HCT116 (cell line): ENCODE data around the gene BIK. TPM values are rescaled to one million over a fixed set of nuclear protein-coding genes. Genes with fewer than 3 reads are reported as not detected.
A peak's percentile ranks its signal among the peaks of the same experiment; 100 is the strongest.

Experiments
- ATAC-seq: fragments of 200-7000 bp; cut with Tn5 transposase; 2 replicates; pipeline ENCODE4 v1.9.1; 2020; ENCODE audit warnings: mild to moderate bottlenecking, moderate library complexity
- BruUV-seq: library from RNA; stranded (reverse); fragments of 400-500 nt; replicated peaks from 2 replicates; lab custom pipeline; 2021; lab: Mats Ljungman, UMichigan
- CTCF ChIA-PET: fragments of 300-600 bp; sonication (Branson Sonifier 250); formaldehyde crosslinking; loops from one replicate; lab custom pipeline; 2021; ENCODE audit warnings: antibody characterized with exemption; lab: Charles Lee
- POLR2A ChIA-PET: fragments of 300-600, 350-600 bp; sonication (Branson Sonifier 250); formaldehyde crosslinking; loops from one replicate; lab custom pipeline; 2021; ENCODE audit warnings: antibody characterized with exemption; lab: Charles Lee
- RAD21 ChIA-PET, 2 experiments: fragments of 300-600 bp; sonication (Branson Sonifier 250); formaldehyde crosslinking; loops; one replicate each; lab custom pipeline; 2023; ENCODE audit warnings: low total read pairs in 2 of 2; ENCODE audit not compliant: uncharacterized antibody in 2 of 2, unreplicated experiment in 2 of 2, low non-redundant PET in 1 of 2; lab: Charles Lee
- DNase-seq: peaks from one replicate; pipeline ENCODE4 v3.0.0-alpha.2; 2010; ENCODE audit warnings: low read depth, low spot score
- H2AFZ ChIP-seq: fragments of 200-600 bp; shearing (Covaris generic), sonication (generic); 2 replicates; pipeline ENCODE4 v1.6.1; 2017; ENCODE audit warnings: low read depth, mixed run types, mixed read lengths, antibody characterized with exemption, low read length; ENCODE audit not compliant: poor library complexity, severe bottlenecking
- H3K27ac ChIP-seq: 2 replicates; pipeline ENCODE4 v1.5.1; 2012; ENCODE audit warnings: low read depth, low read length
- H3K27me3 ChIP-seq: fragments of 200-600 bp; sonication (generic); 2 replicates; pipeline ENCODE4 v1.6.1; 2016; ENCODE audit warnings: mixed run types, low read length, mixed read lengths; ENCODE audit not compliant: insufficient read depth
- H3K36me3 ChIP-seq, 2 experiments: fragments of 200-500 bp in 1 of 2; fragments of 200-600 bp in 1 of 2; sonication (Bioruptor generic) in 1 of 2; sonication (generic) in 1 of 2; 2 replicates each; pipeline versions ENCODE4 v1.5.1 to v1.6.1; 2014 to 2016; ENCODE audit warnings: low read length in 2 of 2, inconsistent platforms in 1 of 2, mixed read lengths in 1 of 2, mixed run types in 1 of 2; ENCODE audit not compliant: insufficient read depth in 2 of 2, control insufficient read depth in 1 of 2
- H3K4me1 ChIP-seq, 2 experiments: fragments of 200-600 bp in 1 of 2; sonication (generic) in 1 of 2; 2 replicates each; pipeline versions ENCODE4 v1.5.1 to v1.6.1; 2012 to 2017; ENCODE audit warnings: low read length in 2 of 2, inconsistent platforms in 1 of 2, mild to moderate bottlenecking in 1 of 2, mixed read lengths in 1 of 2, mixed run types in 1 of 2, moderate library complexity in 1 of 2; ENCODE audit not compliant: insufficient read depth in 2 of 2, control insufficient read depth in 1 of 2
- H3K4me2 ChIP-seq: fragments of 200-600 bp; sonication (generic); 2 replicates; pipeline ENCODE4 v1.6.1; 2017; ENCODE audit warnings: mixed run types, low read length, mixed read lengths
- H3K4me3 ChIP-seq, 2 experiments: fragments of 200-600 bp in 1 of 2; sonication (generic) in 1 of 2; replicated peaks in 1 of 2; 2 replicates each; pipeline ENCODE4 v1.5.1; 2011 to 2016; ENCODE audit warnings: low read length in 2 of 2, control low read depth in 1 of 2, low read depth in 1 of 2, mild to moderate bottlenecking in 1 of 2, mixed read lengths in 1 of 2, mixed run types in 1 of 2
- H3K79me2 ChIP-seq: fragments of 200-600 bp; sonication (generic); 2 replicates; pipeline ENCODE4 v1.6.1; 2017; ENCODE audit warnings: mild to moderate bottlenecking, mixed run types, low read length, moderate library complexity, mixed read lengths; ENCODE audit not compliant: insufficient read depth
- H3K9ac ChIP-seq: fragments of 200-600 bp; sonication (generic); 2 replicates; pipeline ENCODE4 v1.6.1; 2016; ENCODE audit warnings: low read length, mixed read lengths
- H3K9me2 ChIP-seq: fragments of 200-600 bp; sonication (generic), shearing (Covaris generic); 2 replicates; pipeline ENCODE4 v1.6.1; 2017; ENCODE audit warnings: mixed run types, mild to moderate bottlenecking, moderate library complexity; ENCODE audit not compliant: insufficient read depth
- H3K9me3 ChIP-seq, 2 experiments: fragments of 200-500 bp in 1 of 2; fragments of 200-600 bp in 1 of 2; sonication (Bioruptor generic) in 1 of 2; sonication (generic) in 1 of 2; 2 replicates each; pipeline ENCODE4 v1.6.1; 2014 to 2017; ENCODE audit warnings: low read length in 2 of 2, mixed read lengths in 2 of 2, inconsistent platforms in 1 of 2, low read depth in 1 of 2, mild to moderate bottlenecking in 1 of 2, mixed run types in 1 of 2, moderate library complexity in 1 of 2; ENCODE audit not compliant: control insufficient read depth in 1 of 2, insufficient read depth in 1 of 2
- H4K20me1 ChIP-seq: fragments of 200-600 bp; sonication (generic), shearing (Covaris generic); 2 replicates; pipeline ENCODE4 v1.6.1; 2017; ENCODE audit warnings: mixed run types, mild to moderate bottlenecking, moderate library complexity; ENCODE audit not compliant: insufficient read depth
- CBX3 ChIP-seq: IDR thresholded peaks from 2 replicates; pipeline ENCODE4 v1.6.1; 2012; ENCODE audit warnings: low read depth
- EGR1 ChIP-seq: IDR thresholded peaks from 2 replicates; pipeline ENCODE4 v1.6.1; 2012; ENCODE audit warnings: low read depth
- ELF1 ChIP-seq: IDR thresholded peaks from 2 replicates; pipeline ENCODE4 v1.6.1; 2012; ENCODE audit warnings: low read depth, borderline replicate concordance
- EZH2phosphoT487 ChIP-seq: fragments of 200-600 bp; IDR thresholded peaks from 2 replicates; pipeline ENCODE4 v1.6.1; 2018; ENCODE audit warnings: antibody characterized with exemption, borderline replicate concordance
- POLR2AphosphoS5 ChIP-seq: IDR thresholded peaks from 2 replicates; pipeline ENCODE4 v1.6.1; 2011; ENCODE audit warnings: mild to moderate bottlenecking, low read depth, low read length, moderate library complexity
- SP1 ChIP-seq: IDR thresholded peaks from 2 replicates; pipeline ENCODE4 v1.6.1; 2012; ENCODE audit warnings: low read depth
- TCF7L2 ChIP-seq: IDR thresholded peaks from 2 replicates; pipeline ENCODE4 v1.7.0; 2011; ENCODE audit warnings: borderline replicate concordance, inconsistent platforms; ENCODE audit not compliant: insufficient read depth, insufficient read length; ENCODE audit errors: extremely low read depth
- ZBTB33 ChIP-seq: IDR thresholded peaks from 2 replicates; pipeline ENCODE4 v1.6.1; 2011; ENCODE audit warnings: mild to moderate bottlenecking, low read length, moderate library complexity; ENCODE audit not compliant: insufficient replicate concordance; ENCODE audit errors: extremely low read depth
- intact Hi-C: fragments of 100-400 bp; cut with micrococcal nuclease; formaldehyde crosslinking; loops from 2 replicates; pipeline ENCODE4 v1.10.0; 2022
- total RNA-seq: library from RNA; stranded (reverse); gene quantifications from one replicate; pipeline ENCODE4 v1.2.1, GENCODE V29; 2021; ENCODE audit not compliant: unreplicated experiment

BIK gene
- total RNA-seq, 1 experiment from 2014 or later: 31.0 TPM

- TF ChIP-seq ELF1 (no peak), POLR2AphosphoS5 (no peak), TCF7L2 (no peak), EZH2phosphoT487 (no peak), ZBTB33 (no peak), EGR1 (no peak), SP1 (no peak), CBX3 (no peak)
- TF ChIP-seq, all 23 proteins: peak for 0
- CTCF ChIA-PET: no interaction called here
- TSS peak; percentile 90 for BruUV-seq
These were observed 21.9 kb upstream of the BIK start for GRCh38 chr22:43088627-43088983.

More at GRCh38 chr22:43088627-43088983, 21.9 kb upstream of the BIK start:
- H3K9me3 ChIP-seq: no peaks in the 10 kb centered on the region
- no peaks in the 10 kb centered on the region for H3K36me3 ChIP-seq
- peak overlapping the region; percentile 78 for H3K9ac ChIP-seq
- no peaks in the 10 kb centered on the region for H4K20me1 ChIP-seq
- DNase-seq: no peak
- peak overlapping the region; percentile 100 for H3K4me2 ChIP-seq
- peak overlapping the region; percentile 69 to 93 for H3K4me3 ChIP-seq
- peak overlapping the region; percentile 93 for H2AFZ ChIP-seq
- ChIA-PET POLR2A (no interaction called here), RAD21 (no interaction called here)
- ATAC-seq: no peak
- H3K4me1 ChIP-seq: peaks cover 4 to 19% of the 10 kb centered on the region in 2 experiments; a peak in 2 of 4 replicates
- H3K27me3 ChIP-seq: no peaks in the 10 kb centered on the region
- no peaks in the 10 kb centered on the region for H3K9me2 ChIP-seq
- H3K27ac ChIP-seq: peak overlapping the region; percentile 68
- H3K79me2 ChIP-seq: no peaks in the 10 kb centered on the region
- intact Hi-C loops: no loop called here
